ENCODE results near the gene SLMAP.
"Not testable (repeated sequence)": the region's sequence is repeated elsewhere in the genome, so short reads cannot be mapped to it uniquely, and the experiment has no call there.

The SLMAP gene

DNA sequence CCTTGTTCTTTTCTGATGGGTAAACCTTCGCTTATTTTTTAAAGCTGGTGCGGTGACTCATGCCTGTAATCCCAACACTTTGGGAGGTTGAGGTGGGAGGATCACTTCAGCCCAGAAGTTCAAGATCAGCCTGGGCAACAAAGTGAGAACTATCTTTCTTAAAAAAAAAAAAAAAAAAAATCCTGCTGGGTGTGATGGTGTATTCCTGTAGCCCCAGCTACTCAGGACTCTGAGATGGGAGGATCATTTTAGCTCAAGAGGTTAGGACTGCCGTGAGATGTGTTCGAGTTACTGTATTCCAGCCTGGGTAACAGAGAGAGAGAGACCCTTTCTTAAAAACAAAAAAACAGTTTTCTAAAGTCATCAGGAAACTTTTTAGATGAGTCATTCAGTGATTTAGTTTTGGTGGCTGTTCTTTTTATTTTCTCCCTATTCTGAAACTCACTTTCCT lies 37.7 kb downstream of the SLMAP start:
- DNase-seq (ENCODE audit: low spot score) = no peak
- peaks cover 3% of the 10 kb centered on the region for H3K36me3 Mint-ChIP-seq (ENCODE audit: low read depth)
- H3K27me3 Mint-ChIP-seq (ENCODE audit: low read depth) = no peaks in the 10 kb centered on the region
- no peak overlapping the region for H3K4me3 Mint-ChIP-seq
- no peaks in the 10 kb centered on the region for H3K9me3 Mint-ChIP-seq
- H3K27ac Mint-ChIP-seq = peak overlapping the region; percentile 7
- peaks cover 28% of the 10 kb centered on the region for H3K4me1 Mint-ChIP-seq (ENCODE audit: low read depth)

DNA sequence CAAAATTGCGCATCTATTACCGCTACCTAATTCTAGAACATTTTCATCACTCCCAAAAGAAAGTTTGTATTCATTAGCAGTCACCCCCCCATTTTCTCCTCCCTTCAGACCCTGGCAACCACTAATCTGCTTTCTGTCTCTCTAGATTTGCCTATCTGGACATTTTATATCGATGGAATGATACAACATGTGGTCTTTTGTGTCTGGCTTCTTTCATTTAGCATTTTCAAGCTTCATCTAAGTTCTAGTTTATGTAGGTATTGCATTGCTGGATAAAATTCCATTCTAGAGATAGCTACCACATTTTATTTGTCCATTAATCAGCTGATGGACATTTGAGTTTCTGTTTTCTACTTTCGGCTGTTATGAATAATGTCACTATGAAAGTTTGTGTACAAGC lies 38.4 kb downstream of the SLMAP start:
- no peak overlapping the region for H3K27ac Mint-ChIP-seq
- no peaks in the 10 kb centered on the region for H3K9me3 Mint-ChIP-seq
- no peak for DNase-seq (ENCODE audit: low spot score)
- peaks cover 28% of the 10 kb centered on the region for H3K4me1 Mint-ChIP-seq (ENCODE audit: low read depth)
- H3K36me3 Mint-ChIP-seq (ENCODE audit: low read depth) = peaks cover 3% of the 10 kb centered on the region
- no peak overlapping the region for H3K4me3 Mint-ChIP-seq
- no peaks in the 10 kb centered on the region for H3K27me3 Mint-ChIP-seq (ENCODE audit: low read depth)

DNA sequence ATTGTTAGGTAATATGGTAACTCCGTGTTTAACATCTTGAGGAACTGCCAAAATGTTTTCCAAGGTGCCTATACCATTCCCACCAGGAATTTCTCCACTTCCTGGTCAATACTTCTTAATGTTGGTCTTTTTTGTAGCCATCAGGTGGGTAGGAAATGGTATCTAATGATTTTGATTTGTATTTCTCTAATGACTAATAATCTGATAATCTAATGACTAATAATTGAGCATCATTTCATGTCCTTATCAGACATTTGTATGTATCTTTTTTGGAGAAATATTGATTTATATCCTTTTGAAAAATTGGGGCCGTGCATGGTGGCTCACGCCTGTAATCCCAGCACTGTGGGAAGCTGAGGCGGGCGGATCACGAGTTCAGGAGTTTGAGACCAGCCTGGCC lies 38.8 kb downstream of the SLMAP start:
- Mint-ChIP-seq H3K36me3 (ENCODE audit: low read depth) (peaks cover 3% of the 10 kb centered on the region), H3K4me3 (no peak overlapping the region), H3K9me3 (no peaks in the 10 kb centered on the region), H3K27ac (no peak overlapping the region), H3K4me1 (ENCODE audit: low read depth) (peaks cover 28% of the 10 kb centered on the region), H3K27me3 (ENCODE audit: low read depth) (no peaks in the 10 kb centered on the region)
- no peak for DNase-seq (ENCODE audit: low spot score)

DNA sequence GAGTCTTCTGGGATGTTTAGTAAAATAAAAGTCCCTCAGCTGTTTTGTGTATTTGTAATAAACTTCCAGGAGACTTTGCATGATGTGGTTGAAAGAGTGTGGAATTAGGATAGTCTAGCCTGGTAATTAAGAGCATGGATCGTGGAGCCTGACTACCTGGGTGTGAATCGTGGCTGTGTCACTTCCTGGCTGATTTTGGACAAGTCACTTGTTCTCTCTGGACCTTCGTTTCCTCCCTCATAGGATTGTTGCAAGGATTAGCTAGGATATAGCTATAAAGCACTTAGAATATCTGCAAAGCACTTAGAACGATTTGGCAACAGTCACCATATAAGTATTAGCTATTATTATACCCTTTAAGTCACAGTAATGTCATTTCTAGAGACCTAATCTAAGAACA lies 40.2 kb downstream of the SLMAP start:
- Mint-ChIP-seq H3K27ac (no peak overlapping the region), H3K36me3 (ENCODE audit: low read depth) (peaks cover 3% of the 10 kb centered on the region), H3K4me3 (no peak overlapping the region), H3K9me3 (no peaks in the 10 kb centered on the region), H3K27me3 (ENCODE audit: low read depth) (no peaks in the 10 kb centered on the region), H3K4me1 (ENCODE audit: low read depth) (peaks cover 25% of the 10 kb centered on the region)
- no peak for DNase-seq (ENCODE audit: low spot score)

DNA sequence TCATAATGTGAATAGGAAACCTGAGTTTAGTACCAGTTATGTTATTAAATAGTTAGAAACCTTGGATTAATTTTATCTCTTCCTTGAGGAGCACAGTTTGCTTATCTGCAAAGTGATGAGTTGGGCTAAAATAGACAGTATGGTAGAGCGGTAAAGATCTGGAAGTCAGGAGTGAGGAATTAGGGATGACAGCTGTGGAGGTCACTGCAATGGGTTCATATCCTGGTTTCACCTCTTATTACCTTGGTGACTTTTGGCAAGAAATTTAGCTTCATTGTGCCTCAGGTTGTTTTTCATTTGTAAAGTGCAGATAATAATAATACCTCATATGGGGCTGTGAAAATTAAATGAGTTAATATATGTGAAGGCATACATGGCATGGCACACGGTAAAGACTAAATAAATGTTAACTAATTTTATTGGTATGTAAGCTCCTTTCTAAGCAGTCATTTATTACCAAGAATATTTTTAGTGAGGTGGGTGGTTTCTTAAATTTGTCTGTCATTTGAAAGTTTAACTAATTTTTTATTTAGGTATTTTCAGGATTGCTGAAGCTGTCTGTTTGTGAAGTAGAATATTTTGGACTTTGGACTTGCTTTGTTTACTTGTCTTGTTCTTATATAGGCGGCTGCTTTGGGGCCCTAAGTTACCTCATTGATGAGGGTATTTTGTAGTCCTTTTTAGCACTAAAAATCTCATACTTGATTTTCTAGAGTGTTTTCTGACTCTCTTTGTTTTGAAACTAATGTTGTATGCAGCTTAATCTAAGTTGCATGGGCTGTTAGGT lies 41.8 kb downstream of the SLMAP start:
- Mint-ChIP-seq H3K4me3 (no peak overlapping the region), H3K27me3 (ENCODE audit: low read depth) (no peaks in the 10 kb centered on the region), H3K9me3 (no peaks in the 10 kb centered on the region), H3K36me3 (ENCODE audit: low read depth) (peaks cover 3% of the 10 kb centered on the region), H3K4me1 (ENCODE audit: low read depth) (peaks cover 28% of the 10 kb centered on the region), H3K27ac (no peak overlapping the region)
- no peak for DNase-seq (ENCODE audit: low spot score)

DNA sequence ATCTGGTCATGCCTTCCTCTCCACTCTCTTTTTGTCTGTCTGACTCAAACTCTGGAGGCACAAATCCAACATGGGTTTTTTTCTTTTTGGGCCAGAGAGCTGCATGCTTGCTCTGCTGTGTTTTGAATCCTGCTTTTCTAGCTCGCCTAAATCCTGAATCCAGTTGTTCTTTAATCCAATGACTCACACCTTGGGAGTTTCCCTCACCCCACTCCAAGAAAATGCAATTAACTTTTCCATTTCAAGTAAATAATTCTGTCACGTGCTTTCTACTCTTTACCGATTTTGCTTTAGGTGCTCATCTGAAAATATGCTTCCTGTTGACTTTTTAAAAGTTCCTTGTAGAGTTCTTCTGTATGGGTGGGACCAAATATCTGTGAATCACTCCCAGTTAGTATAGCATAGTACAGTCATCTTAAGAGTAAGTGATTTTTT lies 47.6 kb downstream of the SLMAP start:
- DNase-seq (ENCODE audit: low spot score) = no peak
- Mint-ChIP-seq H3K36me3 (ENCODE audit: low read depth) (peaks cover 2% of the 10 kb centered on the region), H3K9me3 (no peaks in the 10 kb centered on the region), H3K4me1 (ENCODE audit: low read depth) (peaks cover 41% of the 10 kb centered on the region), H3K27me3 (ENCODE audit: low read depth) (no peaks in the 10 kb centered on the region), H3K4me3 (peak overlapping the region; percentile 50), H3K27ac (peak overlapping the region; percentile 52)

DNA sequence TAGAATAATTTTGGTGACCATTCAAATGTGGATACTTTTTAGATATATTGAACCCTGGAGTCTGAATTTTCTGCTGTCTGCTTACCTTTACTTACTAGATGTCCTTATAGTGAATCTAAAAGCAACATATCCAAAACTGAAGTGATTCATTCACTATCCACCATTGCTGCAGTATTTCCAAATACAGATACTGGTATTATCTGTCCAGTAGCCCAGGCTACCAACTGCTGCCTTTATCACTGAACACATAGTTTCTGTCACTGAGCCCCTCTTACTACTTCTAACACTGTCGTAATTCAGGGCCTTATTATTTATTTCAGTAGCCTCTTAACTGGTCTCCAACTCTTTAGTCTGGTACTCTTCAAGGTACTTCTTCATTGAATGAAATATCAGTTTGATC lies 49.2 kb downstream of the SLMAP start:
- H3K36me3 Mint-ChIP-seq (ENCODE audit: low read depth) = peaks cover 2% of the 10 kb centered on the region
- H3K4me3 Mint-ChIP-seq = peak overlapping the region; percentile 34
- no peaks in the 10 kb centered on the region for H3K9me3 Mint-ChIP-seq
- H3K4me1 Mint-ChIP-seq (ENCODE audit: low read depth) = peaks cover 41% of the 10 kb centered on the region
- H3K27ac Mint-ChIP-seq = no peak overlapping the region
- no peaks in the 10 kb centered on the region for H3K27me3 Mint-ChIP-seq (ENCODE audit: low read depth)
- no peak for DNase-seq (ENCODE audit: low spot score)

DNA sequence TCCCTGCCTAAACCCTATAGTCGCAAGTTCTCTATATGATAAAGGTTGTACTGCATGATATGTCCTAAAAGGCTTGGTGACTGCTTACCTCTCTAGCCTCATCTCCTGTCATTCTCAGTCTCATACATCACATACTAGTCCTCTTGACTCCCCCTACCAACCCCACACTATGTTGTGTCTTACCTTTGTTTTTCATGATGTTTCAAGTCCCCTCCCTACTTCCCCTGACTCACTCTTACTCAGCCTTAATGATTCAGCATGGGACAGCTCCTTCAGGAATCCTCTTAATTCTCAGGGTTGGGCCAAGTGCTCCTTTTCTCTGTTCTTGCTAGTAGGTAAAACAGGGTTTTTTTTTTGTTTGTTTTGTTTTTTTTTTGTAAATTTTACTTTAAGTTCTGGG lies 49.6 kb downstream of the SLMAP start:
- H3K27ac Mint-ChIP-seq = peak overlapping the region; percentile 0
- H3K4me3 Mint-ChIP-seq = no peak overlapping the region
- peaks cover 2% of the 10 kb centered on the region for H3K36me3 Mint-ChIP-seq (ENCODE audit: low read depth)
- H3K27me3 Mint-ChIP-seq (ENCODE audit: low read depth) = no peaks in the 10 kb centered on the region
- DNase-seq (ENCODE audit: low spot score) = no peak
- H3K9me3 Mint-ChIP-seq = no peaks in the 10 kb centered on the region
- H3K4me1 Mint-ChIP-seq (ENCODE audit: low read depth) = peaks cover 41% of the 10 kb centered on the region

DNA sequence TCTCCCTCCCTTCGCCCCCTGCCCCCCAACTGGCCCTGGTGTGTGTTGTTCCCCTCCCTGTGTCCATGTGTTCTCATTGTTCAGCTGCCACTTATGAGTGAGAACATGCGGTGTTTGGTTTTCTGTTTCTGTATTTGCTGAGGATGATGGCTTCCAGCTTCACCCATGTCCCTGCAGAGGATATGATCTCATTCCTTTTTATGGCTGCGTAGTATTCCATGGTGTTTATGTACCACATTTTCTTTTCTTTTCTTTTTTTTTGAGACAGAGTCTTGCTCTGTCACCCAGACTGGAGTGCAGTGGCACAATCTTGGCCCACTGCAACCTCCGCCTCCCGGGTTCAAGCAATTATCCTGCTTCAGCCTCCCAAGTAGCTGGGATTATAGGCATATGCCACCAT lies 50.1 kb downstream of the SLMAP start:
- H3K9me3 Mint-ChIP-seq; H3K27me3 Mint-ChIP-seq (ENCODE audit: low read depth); H3K27ac Mint-ChIP-seq; DNase-seq (ENCODE audit: low spot score); H3K36me3 Mint-ChIP-seq (ENCODE audit: low read depth); H3K4me3 Mint-ChIP-seq: not testable (repeated sequence)
- H3K4me1 Mint-ChIP-seq (ENCODE audit: low read depth) = peaks cover 41% of the 10 kb centered on the region

DNA sequence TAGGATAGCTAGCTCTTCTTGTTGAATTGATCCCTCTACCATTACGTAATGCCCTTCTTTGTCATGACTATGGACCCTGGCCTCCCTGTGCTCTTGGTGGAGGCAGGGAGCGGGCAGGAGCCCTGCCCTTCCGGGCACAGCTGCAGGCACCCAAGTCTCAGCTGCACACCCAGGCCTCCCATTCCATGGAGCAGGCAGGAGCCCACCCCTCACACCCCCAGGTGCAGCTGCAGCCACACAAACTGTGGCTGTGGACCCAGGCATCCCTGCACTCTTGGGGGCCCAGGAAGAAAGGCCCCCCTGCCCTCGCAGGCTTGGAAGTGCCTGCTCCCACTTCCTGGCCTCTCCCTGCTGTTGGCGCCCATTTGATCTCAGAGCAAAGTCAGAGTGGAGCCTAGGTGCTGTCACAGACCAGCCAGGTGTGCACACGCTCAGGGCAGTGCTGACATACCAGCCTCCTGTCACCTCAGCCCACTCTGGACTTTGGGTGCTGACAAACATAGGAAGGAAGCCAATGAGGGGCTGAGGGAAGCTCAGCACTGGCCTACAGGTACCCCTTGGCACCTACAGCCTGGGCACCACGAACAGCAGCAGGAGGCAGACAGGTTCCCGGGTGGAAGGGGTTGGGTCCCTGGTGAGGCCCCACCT lies 53.0 kb downstream of the SLMAP start:
- Mint-ChIP-seq H3K36me3 (ENCODE audit: low read depth) (peaks cover 2% of the 10 kb centered on the region), H3K27ac (no peak overlapping the region), H3K4me3 (no peak overlapping the region), H3K9me3 (no peaks in the 10 kb centered on the region), H3K27me3 (ENCODE audit: low read depth) (no peaks in the 10 kb centered on the region), H3K4me1 (ENCODE audit: low read depth) (peaks cover 28% of the 10 kb centered on the region)
- DNase-seq (ENCODE audit: low spot score) = no peak

DNA sequence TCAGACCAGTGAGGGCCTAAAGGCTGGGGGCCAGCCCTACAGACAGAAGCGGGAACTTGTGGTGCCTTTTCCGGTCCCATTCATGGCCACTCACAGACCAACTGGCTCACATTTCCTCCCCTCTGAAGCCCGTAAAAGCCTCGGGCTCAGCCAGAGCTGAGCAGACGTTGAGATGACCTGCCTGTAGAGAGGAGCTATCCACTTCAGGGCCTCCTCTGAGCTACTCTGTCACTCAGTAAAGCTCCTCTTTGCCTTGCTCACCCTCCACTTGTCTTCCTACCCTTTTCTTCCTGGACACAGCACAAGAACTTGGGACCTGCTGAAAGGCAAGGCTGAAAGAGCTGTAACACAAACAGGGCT lies 53.5 kb downstream of the SLMAP start:
- H3K9me3 Mint-ChIP-seq = no peaks in the 10 kb centered on the region
- no peak overlapping the region for H3K27ac Mint-ChIP-seq
- peaks cover 29% of the 10 kb centered on the region for H3K4me1 Mint-ChIP-seq (ENCODE audit: low read depth)
- H3K36me3 Mint-ChIP-seq (ENCODE audit: low read depth) = peaks cover 2% of the 10 kb centered on the region
- H3K4me3 Mint-ChIP-seq = no peak overlapping the region
- DNase-seq (ENCODE audit: low spot score) = no peak
- H3K27me3 Mint-ChIP-seq (ENCODE audit: low read depth) = no peaks in the 10 kb centered on the region

DNA sequence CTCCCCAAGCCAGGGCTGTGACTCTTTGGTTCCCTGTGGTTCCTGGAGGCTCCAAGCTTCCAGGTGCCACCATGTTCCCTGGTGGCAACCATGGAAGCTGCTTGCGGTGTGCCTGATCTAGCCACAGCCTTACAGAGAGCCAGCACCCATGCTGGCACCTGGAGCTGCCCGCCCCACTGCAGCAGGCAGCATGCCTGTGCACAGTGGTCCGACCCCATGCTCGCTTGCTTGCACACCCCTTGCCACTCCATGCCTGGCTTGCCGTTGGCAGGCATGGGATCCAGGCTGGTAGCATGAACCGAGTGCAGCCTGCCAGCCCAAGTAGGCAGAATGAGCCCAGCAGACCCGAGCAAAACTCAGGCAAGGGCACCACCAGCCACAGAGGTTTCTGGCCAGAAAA lies 53.9 kb downstream of the SLMAP start:
- peaks cover 28% of the 10 kb centered on the region for H3K4me1 Mint-ChIP-seq (ENCODE audit: low read depth)

DNA sequence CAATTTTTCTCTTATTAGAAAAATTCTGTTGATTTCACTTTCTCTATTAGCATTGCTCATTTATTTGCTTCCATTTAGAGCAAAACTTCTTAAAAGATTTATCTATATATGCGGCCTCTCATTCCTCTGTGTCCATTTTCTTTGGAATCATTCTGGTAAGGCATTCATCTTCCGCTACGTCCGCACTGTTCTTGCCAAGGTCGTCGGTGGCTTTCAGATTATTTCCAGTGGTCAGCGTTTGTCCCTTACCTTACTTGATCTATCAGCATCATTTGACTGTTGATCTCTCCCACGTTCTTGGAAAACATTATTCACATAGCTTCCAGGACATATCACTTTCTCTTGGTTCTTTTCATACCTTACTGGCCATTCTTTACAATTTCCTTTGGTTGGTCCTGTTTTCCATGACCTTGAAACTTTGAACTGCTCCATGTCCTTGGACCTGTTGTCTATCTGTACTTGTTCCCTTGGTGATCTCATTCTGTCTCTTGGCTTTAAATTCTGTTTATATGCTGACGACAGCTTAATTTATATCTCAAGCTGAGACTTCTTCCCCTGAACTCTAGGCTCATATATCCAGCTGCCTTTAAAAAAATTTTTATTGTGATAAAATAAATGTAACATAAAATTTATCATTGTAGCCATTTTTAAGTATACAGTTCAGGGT lies 54.5 kb downstream of the SLMAP start:
- H3K27me3 Mint-ChIP-seq (ENCODE audit: low read depth) = no peaks in the 10 kb centered on the region
- H3K36me3 Mint-ChIP-seq (ENCODE audit: low read depth) = peaks cover 2% of the 10 kb centered on the region
- no peak overlapping the region for H3K27ac Mint-ChIP-seq
- H3K9me3 Mint-ChIP-seq = no peaks in the 10 kb centered on the region
- no peak overlapping the region for H3K4me3 Mint-ChIP-seq
- DNase-seq (ENCODE audit: low spot score) = no peak
- peaks cover 24% of the 10 kb centered on the region for H3K4me1 Mint-ChIP-seq (ENCODE audit: low read depth)

More for the DNA sequence above, 53.9 kb downstream of the SLMAP start:
- Mint-ChIP-seq H3K27me3 (ENCODE audit: low read depth) (no peaks in the 10 kb centered on the region), H3K27ac (no peak overlapping the region), H3K4me3 (no peak overlapping the region), H3K9me3 (no peaks in the 10 kb centered on the region), H3K36me3 (ENCODE audit: low read depth) (peaks cover 2% of the 10 kb centered on the region)
- DNase-seq (ENCODE audit: low spot score) = no peak

DNA sequence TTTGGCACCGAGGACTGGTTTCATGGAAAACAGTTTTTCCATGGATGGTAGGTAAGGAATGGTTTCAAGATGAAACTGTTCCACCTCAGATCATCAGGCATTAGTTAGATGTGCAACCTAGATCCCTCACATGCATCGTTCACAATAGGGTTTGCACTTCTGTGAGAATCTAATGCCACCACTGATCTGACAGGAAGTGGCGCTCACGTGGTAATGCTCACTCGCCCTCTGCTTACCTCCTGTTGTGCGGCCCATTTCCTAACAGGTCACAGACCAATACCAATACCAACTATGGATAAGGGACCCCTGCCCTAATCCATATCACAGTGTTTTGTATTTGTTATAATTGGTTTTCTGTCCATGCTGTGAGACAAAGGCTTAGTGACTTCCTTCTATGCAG lies 58.9 kb downstream of the SLMAP start:
- DNase-seq (ENCODE audit: low spot score) = no peak
- Mint-ChIP-seq H3K9me3 (no peaks in the 10 kb centered on the region), H3K36me3 (ENCODE audit: low read depth) (no peaks in the 10 kb centered on the region), H3K4me1 (ENCODE audit: low read depth) (peaks cover 20% of the 10 kb centered on the region), H3K4me3 (no peak overlapping the region), H3K27me3 (ENCODE audit: low read depth) (no peaks in the 10 kb centered on the region), H3K27ac (no peak overlapping the region)
